Measurements from ENCODE around the gene SLC10A1.

The SLC10A1 gene

GRCh38 chr14:69808919-69809808, 12.1 kb upstream of the SLC10A1 start:
- DNase-seq, result no peak

GRCh38 chr14:69807192-69807591, 10.2 kb upstream of the SLC10A1 start:
- no peak for DNase-seq

- no peak for DNase-seq
Observed at GRCh38 chr14:69804902-69805301, 7.9 kb upstream of the SLC10A1 start.

DNA sequence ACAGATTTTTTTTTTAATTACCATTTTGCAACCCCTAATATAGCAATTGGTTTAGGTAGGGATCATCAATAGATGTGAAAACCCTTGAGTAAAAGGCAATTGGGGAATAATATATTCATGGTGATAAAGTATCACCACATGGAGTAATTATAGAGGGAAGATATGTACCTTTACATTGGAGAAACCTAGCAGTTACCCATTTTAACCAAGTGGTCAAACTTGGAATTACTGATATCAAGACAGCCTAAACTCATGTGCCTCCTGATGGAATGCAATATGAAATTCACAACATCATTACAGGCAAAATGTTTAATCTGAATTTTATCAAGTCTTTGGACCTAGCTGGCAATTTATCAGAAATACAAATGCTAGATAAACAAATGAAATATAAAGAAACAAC, 6.7 kb upstream of the SLC10A1 start:
- DNase-seq, result no peak

DNA sequence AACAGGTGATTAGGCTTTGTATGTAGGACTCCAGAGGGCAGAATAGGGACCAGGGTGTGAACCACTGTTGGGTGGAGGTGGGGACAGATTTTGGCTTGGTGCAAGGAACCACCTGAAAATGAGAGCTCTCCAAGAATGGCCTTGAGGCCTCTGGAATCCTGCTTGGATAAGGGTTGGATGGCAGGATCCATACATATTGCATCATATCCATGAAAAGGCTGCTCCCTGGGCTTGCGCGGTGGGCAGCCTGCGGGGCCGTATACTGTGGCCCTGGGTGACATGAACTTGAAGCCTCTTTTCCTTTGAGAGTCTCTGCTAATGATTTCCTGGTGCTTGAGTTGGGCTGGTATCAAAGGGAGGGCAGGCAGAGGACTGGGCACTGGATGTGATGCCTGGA, 1.3 kb upstream of the SLC10A1 start:
- no peak for DNase-seq

- no peak for DNase-seq
Observed at GRCh38 chr14:69797573-69798338, 715 bp upstream of the SLC10A1 start.

DNA sequence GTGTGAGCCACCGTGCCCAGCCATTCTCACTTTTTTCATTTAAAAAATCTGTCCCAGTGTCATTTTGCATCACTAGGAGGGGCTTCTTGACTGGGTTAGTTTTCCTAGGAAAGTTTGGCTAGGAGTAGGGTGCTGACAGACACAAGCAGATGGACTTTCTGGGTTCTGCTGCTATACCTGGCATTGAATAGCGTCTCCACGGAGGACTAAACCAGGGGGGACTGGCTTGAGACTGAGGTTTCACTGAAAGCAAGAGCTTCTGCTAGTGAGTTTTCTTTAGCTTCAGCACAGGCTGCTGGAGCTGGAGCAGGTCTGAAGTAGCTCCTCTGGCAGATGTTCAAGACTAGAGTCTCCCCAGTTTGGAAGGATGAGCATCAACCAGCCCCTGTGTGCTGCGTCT, 1.4 kb downstream of the SLC10A1 start:
- no peak for DNase-seq

DNA sequence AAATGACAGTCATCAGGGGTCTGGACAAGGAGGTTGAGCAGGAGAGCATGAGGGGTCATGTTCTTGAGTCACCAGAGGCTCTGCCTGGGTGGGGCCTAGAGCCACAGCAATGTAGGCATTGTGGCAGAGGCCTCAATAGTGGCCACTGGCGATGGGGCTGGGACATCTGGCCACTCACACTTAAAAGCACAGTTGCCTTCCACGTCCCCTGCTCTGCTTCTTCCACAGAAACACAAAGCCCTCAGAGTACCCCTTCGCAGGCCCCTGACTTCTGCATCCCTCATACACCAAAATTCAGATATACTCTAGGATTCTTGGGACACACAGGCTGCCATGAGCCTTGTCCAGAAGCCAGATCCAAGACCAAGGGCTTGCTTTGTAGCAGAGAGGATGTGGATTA, 2.2 kb downstream of the SLC10A1 start:
- no peak for DNase-seq

DNA sequence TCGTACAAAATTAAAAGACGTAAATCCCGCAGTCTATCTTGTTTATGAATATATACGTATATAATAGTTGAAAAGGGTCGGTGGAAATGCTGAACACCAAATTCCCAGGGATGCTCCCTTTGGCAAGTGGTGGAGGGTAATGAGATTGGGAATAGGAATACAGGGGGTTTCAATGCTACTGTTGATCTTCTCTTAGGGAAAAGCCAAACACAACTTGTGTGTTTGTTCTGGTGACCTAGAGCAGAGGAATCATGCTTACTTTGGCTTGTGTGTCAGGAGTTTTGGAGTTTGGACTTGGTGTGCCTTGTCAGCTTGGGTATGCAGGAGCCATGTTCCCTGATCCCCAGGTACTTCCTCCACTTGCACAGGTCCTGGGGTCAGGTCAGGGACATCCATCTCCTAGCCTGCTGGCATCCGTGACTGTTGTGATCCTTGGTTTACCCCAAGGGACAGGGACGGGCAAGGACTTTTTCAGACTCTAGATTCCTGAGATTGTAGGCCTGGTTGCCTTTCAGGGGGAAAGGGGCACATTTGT, 4.1 kb downstream of the SLC10A1 start:
- no peak for DNase-seq

- no peak for DNase-seq
Observed at GRCh38 chr14:69789118-69789640, 7.9 kb downstream of the SLC10A1 start.

DNA sequence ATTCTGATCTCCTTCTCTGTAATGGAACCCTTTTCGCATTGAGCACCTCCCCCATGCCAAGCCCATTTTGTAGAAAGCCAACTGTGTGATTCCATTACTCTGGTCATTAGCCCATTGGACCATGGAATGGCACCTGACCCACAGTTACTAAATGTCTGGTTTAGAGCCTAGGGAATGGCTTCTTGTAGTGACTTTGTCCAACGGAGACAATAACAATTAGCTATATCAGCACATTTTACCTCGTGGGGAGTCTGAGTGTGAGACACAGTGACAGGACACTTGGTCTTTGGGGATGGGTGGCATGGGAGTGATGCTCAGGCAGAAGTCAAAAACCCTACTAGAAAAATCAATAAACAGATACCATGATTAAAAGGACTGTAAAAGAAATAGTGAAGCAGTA, 10.4 kb downstream of the SLC10A1 start:
- no peak for DNase-seq

DNA sequence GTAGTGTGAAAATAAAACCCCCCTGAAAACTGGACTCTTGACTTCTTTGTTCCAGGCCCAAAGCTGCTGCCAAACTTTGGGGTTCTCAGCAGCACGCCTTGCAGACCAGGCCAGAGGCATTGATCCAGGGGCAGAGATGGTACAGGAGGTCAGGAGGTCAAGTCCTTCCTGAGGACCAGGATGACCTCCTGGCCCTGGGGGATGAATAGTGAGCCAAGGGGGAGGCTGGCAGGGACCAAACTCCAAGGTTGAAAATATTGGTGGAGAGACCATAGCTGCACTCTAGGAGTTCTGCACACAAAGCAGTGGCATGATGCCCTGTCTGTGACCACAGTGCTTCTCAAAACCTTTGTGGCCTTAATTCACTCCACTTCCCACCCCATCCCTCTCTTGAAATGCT, 12.1 kb downstream of the SLC10A1 start:
- DNase-seq, result no peak

DNA sequence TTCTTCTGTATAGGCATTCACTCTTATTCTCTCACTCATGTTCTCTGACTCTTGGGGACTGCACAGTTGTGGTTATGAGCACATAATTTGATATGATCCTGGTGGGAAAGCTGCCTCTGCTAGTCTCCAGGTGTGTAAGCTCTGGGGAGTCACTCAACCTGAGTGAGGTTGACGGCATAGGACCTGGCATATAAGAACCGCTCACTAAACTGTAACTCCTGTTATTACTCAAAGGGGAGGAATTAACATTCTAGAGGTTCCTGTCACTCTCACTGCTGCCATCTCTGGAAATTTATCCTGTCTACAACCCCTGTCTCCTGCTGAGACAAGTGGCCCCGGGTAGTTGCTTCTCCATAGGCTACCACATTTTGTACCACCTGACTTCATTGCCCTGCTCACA, 16.1 kb downstream of the SLC10A1 start:
- no peak for DNase-seq

DNA sequence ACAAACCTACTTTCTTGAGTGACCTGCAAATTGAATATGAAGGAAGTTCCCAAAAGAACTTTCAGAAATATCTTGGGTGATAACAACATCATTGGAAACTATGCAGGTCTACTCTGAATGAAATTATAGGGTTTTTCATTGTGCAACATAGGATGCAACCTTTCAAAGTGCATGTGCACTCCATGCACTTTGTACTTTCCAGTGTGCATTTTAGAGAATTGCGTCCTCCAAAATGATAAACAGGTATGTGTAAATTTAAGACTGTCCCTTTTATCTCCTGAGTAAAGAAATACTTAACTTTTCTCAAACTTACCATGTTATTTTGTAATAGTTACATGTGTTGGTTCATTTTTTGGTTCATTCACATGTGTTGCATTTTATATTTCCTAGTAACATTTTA, 16.9 kb downstream of the SLC10A1 start:
- no peak for DNase-seq

DNA sequence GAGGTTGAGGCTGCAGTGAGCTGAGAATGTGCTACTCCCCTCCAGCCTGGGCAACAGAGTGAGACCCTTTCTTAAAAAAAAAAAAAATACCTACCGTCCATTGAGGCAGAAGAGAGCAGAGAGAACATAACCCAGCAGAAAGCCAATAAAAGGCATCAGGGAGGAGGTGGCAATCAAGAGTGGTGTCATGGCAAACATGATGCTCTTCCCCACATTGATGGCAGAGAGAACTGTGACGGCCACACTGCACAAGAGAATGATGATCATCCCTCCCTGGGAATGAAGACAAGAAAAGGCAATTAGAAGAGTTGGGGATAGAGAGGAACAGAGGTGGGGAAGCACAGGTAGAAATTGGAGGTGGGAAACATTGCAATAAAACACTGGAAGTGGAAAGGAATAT, 18.0 kb downstream of the SLC10A1 start:
- DNase-seq, result no peak

- DNase-seq, result no peak
Observed at GRCh38 chr14:69776875-69777453, 20.1 kb downstream of the SLC10A1 start.

DNA sequence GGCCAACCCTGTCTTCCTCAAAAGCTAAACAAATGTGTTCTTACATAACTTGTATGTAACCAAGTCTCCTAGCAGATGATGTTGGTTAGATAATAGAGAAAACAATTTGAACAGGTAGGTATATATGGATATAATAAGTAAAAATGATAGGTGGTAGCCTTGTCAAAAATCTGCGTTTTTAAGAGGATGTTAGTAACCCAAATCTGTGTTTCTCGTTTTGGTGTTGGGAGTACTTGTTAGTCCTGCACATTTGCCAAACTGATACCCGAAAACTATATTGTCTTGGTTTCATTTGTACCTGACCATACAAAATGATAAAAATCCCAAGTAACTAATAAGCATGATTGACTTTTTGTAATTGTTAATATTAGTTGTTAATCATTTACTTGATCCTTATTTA, 22.0 kb downstream of the SLC10A1 start:
- no peak for DNase-seq

DNA sequence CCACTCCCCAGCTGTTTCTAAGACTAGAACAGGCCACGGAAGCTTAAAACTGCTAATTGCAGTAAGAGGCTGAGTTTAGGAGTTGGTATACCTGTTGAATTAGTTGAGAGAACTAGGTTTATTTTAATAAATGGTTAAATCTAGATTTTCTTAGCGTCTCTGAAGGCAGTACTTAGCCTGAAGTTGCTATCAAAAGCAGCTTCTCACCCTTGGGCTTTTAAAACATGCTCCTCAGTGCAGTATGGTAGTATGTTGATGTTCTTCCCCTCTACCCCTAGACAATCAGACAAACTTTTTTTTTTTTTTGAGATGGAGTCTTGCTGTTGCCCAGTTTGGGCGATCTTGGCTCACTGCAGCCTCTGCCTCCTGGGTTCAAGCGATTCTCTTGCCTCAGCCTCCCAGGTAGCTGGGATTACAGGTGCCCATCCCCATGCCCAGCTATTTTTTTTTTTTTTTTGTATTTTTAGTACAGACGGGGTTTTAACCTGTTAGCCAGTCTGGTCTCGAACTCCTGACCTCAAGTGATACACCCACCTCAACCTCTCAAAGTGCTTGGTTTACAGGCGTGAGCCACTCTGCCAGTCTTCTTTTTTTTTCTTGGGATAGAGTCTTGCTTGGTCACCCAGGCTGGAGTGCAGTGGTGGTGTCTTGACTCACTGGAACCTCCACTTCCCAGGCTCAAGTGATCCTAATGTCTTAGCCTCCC, 23.3 kb downstream of the SLC10A1 start:
- DNase-seq, result no peak

DNA sequence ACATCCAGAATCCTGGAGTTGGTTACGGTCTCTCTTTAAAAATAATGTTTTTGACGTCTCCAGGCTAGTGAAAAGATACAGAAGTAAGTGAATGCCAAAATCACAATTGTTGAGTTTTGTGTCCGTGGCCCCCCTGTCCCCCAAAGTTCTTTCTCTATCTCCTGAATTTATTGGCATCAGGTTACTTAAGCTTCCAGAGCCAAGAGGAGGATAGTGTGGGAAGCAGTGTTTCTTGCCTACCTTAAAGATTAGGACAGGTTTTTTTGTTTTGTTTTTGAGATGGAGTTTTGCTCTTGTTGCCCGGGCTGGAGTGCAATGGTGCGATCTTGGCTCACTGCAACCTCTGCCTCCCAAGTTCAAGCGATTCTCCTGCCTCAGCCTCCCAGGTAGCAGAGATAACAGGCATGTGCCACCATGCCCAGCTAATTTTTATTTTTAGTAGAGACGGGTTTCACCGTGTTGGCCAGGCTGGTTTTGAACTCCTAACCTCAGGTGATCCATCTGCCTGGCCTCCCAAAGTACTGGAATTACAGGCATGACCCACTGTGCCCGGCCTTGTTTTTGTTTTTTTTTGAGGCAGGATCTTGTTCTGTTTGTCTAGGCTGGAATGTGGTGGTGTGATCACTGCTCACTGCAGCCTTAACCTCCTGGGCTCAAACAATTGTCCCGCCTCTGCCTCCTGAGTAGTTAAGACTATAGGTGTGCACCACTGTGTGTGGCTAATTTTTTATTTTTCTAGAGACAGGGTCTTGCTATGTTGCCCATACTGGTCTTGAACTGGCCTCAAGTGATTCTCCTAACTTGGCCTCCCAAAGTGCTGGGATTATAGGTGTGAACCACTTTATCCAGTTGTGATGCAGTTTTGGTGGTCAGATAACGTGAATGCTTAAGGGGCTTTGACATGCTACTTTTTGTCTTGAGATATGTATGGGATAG, 24.7 kb downstream of the SLC10A1 start:
- no peak for DNase-seq

- DNase-seq, result no peak
Observed at GRCh38 chr14:69771136-69771535, 25.9 kb downstream of the SLC10A1 start.

- no peak for DNase-seq
Observed at GRCh38 chr14:69770559-69770958, 26.5 kb downstream of the SLC10A1 start.

Measured in effector CD4-positive, alpha-beta T cell (primary cell).